Activated T-helper 1 cell treated with anti-CD3 and anti-CD28 coated beads, Interleukin-12 subunit alpha, Interleukin-12 subunit beta, Interleukin-2, Interleukin-4 antibody, amounts not matched to agents 30 ng/mL and 10 ng/mL and 1 ng/mL, durations not matched to agents 14 hours and 24 hours and 36 hours (primary cell): ENCODE data around the gene FBXO17. TPM values are rescaled to one million over a fixed set of nuclear protein-coding genes. Genes with fewer than 3 reads are reported as not detected.
"Not testable (repeated sequence)": the region's sequence is repeated elsewhere in the genome, so short reads cannot be mapped to it uniquely, and the experiment has no call there.

Source experiments
- DNase-seq: peaks from one replicate; pipeline ENCODE4 v3.0.0; 2021; ENCODE audit warnings: low spot score
- H3K27ac Mint-ChIP-seq: one replicate; pipeline ENCODE4 v1.8.0; 2021; ENCODE audit warnings: mild to moderate bottlenecking, mixed read lengths
- H3K27me3 Mint-ChIP-seq: one replicate; pipeline ENCODE4 v1.8.0; 2022; ENCODE audit warnings: mild to moderate bottlenecking, moderate library complexity, mixed read lengths; ENCODE audit not compliant: insufficient read depth
- H3K36me3 Mint-ChIP-seq: one replicate; pipeline ENCODE4 v1.8.0; 2021; ENCODE audit warnings: low read depth, mixed read lengths
- H3K4me1 Mint-ChIP-seq: one replicate; pipeline ENCODE4 v1.8.0; 2021; ENCODE audit warnings: low read depth, mixed read lengths
- H3K4me3 Mint-ChIP-seq: one replicate; pipeline ENCODE4 v1.8.0; 2021; ENCODE audit warnings: mild to moderate bottlenecking, moderate library complexity, mixed read lengths
- H3K9me3 Mint-ChIP-seq: one replicate; pipeline ENCODE4 v1.8.0; 2021; ENCODE audit warnings: mixed read lengths
- intact Hi-C: fragments of 100-400 bp; cut with micrococcal nuclease; formaldehyde crosslinking; loops from one replicate; pipeline ENCODE4 v1.15.1; 2024
- total RNA-seq: library from RNA; stranded (reverse); gene quantifications from 2 replicates; pipeline ENCODE4 v1.2.3, GENCODE V29; 2022

The FBXO17 gene
- total RNA-seq, 1 donor from 2014 or later = 0.10 TPM

- H3K9me3 Mint-ChIP-seq, DNase-seq, H3K4me3 Mint-ChIP-seq, intact Hi-C loops, H3K27me3 Mint-ChIP-seq, H3K36me3 Mint-ChIP-seq, H3K27ac Mint-ChIP-seq, H3K4me1 Mint-ChIP-seq: not testable (repeated sequence)
These were observed 22.0 kb upstream of the FBXO17 start for GRCh38 chr19:38997576-38997975.

DNA sequence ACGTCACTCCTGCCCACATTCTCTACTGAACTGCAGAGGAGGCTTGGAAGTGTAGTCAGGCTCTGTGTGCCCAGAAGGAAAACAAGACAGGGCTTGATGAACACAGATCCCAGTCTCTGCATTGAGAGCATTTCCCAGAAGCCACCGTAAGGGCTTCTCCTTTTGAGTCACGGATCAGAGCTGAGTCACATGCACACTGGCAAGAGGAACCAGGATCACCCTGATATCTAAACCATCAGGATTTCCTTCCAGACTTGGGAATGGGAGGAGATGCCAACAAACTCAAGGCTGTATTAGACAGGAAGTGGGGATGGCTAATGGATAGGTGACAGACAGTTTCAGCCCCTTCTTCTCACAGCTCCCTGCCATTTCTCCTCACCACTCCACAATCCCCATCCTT is 17.7 kb upstream of the FBXO17 start:
- peaks cover 3% of the 10 kb centered on the region for H3K27me3 Mint-ChIP-seq
- H3K9me3 Mint-ChIP-seq = no peaks in the 10 kb centered on the region
- no peaks in the 10 kb centered on the region for H3K36me3 Mint-ChIP-seq
- no peak overlapping the region for H3K4me3 Mint-ChIP-seq
- intact Hi-C loops = no loop called here
- DNase-seq = no peak
- no peak overlapping the region for H3K27ac Mint-ChIP-seq
- H3K4me1 Mint-ChIP-seq = no peaks in the 10 kb centered on the region

DNA sequence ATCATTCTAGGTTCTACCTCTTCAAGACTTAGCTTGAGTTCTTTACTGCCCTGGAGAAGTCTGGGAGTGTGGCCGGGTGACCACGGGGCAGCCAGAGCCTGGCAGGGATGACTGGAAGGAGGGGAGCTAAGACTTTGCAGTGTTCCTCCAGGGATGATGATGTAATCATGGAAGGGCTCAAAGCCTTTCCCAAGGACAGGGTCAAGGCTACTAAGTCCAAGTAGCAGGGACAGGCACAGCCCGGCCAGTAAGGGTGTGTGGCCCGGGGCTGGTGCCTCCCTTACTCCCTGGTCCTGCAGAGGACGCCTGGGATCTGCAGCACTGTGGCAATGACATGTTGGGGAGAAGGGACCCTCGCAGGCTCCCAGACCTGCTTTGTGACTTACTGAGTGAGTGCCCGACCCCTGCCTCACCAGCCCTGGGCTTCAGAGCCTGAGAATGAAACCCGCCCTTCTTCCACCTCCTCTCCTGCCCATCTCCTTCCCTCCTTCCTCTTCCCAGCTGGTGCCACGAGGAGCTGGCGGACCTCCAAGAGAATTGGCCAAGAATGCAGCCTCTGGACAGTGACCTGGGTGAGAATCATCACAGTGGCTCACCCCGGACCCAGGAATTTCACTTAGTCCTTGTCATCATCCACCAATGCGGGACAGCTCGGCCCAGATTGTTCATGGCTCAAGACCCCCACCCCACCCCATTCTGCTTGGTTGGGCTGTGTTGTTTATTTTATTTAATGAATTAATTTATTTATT is 15.6 kb upstream of the FBXO17 start:
- no peak overlapping the region for H3K27ac Mint-ChIP-seq
- H3K4me1 Mint-ChIP-seq = no peaks in the 10 kb centered on the region
- H3K4me3 Mint-ChIP-seq = no peak overlapping the region
- DNase-seq = no peak
- H3K9me3 Mint-ChIP-seq = no peaks in the 10 kb centered on the region
- peaks cover 5% of the 10 kb centered on the region for H3K27me3 Mint-ChIP-seq
- intact Hi-C loops = no loop called here
- H3K36me3 Mint-ChIP-seq = no peaks in the 10 kb centered on the region

- H3K9me3 Mint-ChIP-seq, H3K4me3 Mint-ChIP-seq, H3K27me3 Mint-ChIP-seq, H3K36me3 Mint-ChIP-seq, H3K27ac Mint-ChIP-seq, intact Hi-C loops, H3K4me1 Mint-ChIP-seq, DNase-seq: not testable (repeated sequence)
These were observed 14.1 kb upstream of the FBXO17 start for GRCh38 chr19:38989614-38990013.

GRCh38 chr19:38989066-38989605 is 13.6 kb upstream of the FBXO17 start:
- no peaks in the 10 kb centered on the region for H3K4me1 Mint-ChIP-seq
- H3K27ac Mint-ChIP-seq = no peak overlapping the region
- H3K27me3 Mint-ChIP-seq = peaks cover 5% of the 10 kb centered on the region
- no peak overlapping the region for H3K4me3 Mint-ChIP-seq
- DNase-seq = no peak
- intact Hi-C loops = no loop called here
- no peaks in the 10 kb centered on the region for H3K9me3 Mint-ChIP-seq
- H3K36me3 Mint-ChIP-seq = no peaks in the 10 kb centered on the region

- H3K9me3 Mint-ChIP-seq, DNase-seq, H3K4me1 Mint-ChIP-seq, intact Hi-C loops, H3K4me3 Mint-ChIP-seq, H3K27me3 Mint-ChIP-seq, H3K27ac Mint-ChIP-seq, H3K36me3 Mint-ChIP-seq: not testable (repeated sequence)
These were observed 13.1 kb upstream of the FBXO17 start for GRCh38 chr19:38988627-38989026.

- H3K27me3 Mint-ChIP-seq, H3K4me3 Mint-ChIP-seq, H3K9me3 Mint-ChIP-seq, H3K27ac Mint-ChIP-seq, intact Hi-C loops, H3K36me3 Mint-ChIP-seq, H3K4me1 Mint-ChIP-seq, DNase-seq: not testable (repeated sequence)
These were observed 12.2 kb upstream of the FBXO17 start for GRCh38 chr19:38987745-38988144.

GRCh38 chr19:38985262-38985661 is 9.7 kb upstream of the FBXO17 start:
- no peak overlapping the region for H3K27ac Mint-ChIP-seq
- H3K9me3 Mint-ChIP-seq = peaks cover 5% of the 10 kb centered on the region
- H3K36me3 Mint-ChIP-seq = no peaks in the 10 kb centered on the region
- no peak overlapping the region for H3K4me3 Mint-ChIP-seq
- intact Hi-C loops = no loop called here
- peaks cover 2% of the 10 kb centered on the region for H3K27me3 Mint-ChIP-seq
- DNase-seq = no peak
- H3K4me1 Mint-ChIP-seq = no peaks in the 10 kb centered on the region

GRCh38 chr19:38980583-38981374 is 5.2 kb upstream of the FBXO17 start:
- no peak overlapping the region for H3K27ac Mint-ChIP-seq
- peaks cover 8% of the 10 kb centered on the region for H3K27me3 Mint-ChIP-seq
- DNase-seq = no peak
- peaks cover 5% of the 10 kb centered on the region for H3K9me3 Mint-ChIP-seq
- H3K4me3 Mint-ChIP-seq = no peak overlapping the region
- no peaks in the 10 kb centered on the region for H3K36me3 Mint-ChIP-seq
- H3K4me1 Mint-ChIP-seq = peaks cover 23% of the 10 kb centered on the region
- intact Hi-C loops = no loop called here

DNA sequence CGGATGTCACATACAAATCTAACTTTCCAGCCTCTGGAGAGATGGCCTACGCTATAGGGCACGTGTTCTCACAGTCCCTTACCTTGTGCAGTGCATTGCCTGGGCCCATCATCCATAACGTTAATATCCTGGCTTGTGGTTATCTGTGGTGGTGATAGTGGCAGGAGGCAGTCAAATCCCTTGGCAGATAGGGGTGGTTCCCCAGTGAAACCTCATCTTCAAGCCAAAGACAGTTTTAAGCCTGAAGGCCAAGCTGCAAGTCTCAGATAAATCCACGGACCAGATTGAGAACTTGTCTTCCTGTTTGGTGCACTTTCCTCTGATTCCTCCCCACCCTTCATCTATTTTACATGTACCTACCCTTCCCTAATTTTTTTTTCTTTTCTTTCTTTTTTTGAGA is 4.3 kb upstream of the FBXO17 start:
- Mint-ChIP-seq H3K9me3 (peaks cover 5% of the 10 kb centered on the region), H3K36me3 (no peaks in the 10 kb centered on the region), H3K4me3 (no peak overlapping the region), H3K27me3 (peaks cover 12% of the 10 kb centered on the region), H3K27ac (no peak overlapping the region), H3K4me1 (peaks cover 23% of the 10 kb centered on the region)
- intact Hi-C loops = loop anchor here (10.0 kb wide), 1 partner anchor 355 kb away; the partner anchor contains the start of gene GMFG
- DNase-seq = no peak

- Mint-ChIP-seq H3K9me3 (peaks cover 5% of the 10 kb centered on the region), H3K4me1 (peaks cover 23% of the 10 kb centered on the region), H3K36me3 (no peaks in the 10 kb centered on the region), H3K4me3 (no peak overlapping the region), H3K27ac (no peak overlapping the region), H3K27me3 (peaks cover 21% of the 10 kb centered on the region)
- no peak for DNase-seq
- intact Hi-C loops = loop anchor here (10.0 kb wide), 1 partner anchor 356 kb away; the partner anchor contains the start of gene GMFG
These were observed 2.8 kb upstream of the FBXO17 start for GRCh38 chr19:38978326-38978689.

- Mint-ChIP-seq H3K9me3 (peaks cover 5% of the 10 kb centered on the region), H3K4me1 (peaks cover 23% of the 10 kb centered on the region), H3K27me3 (peaks cover 21% of the 10 kb centered on the region), H3K4me3 (no peak overlapping the region), H3K27ac (no peak overlapping the region), H3K36me3 (no peaks in the 10 kb centered on the region)
- peak; percentile 26 for DNase-seq
- intact Hi-C loops = loop anchor here (10.0 kb wide), 1 partner anchor 357 kb away; the partner anchor contains the start of gene GMFG
These were observed 2.1 kb upstream of the FBXO17 start for GRCh38 chr19:38977445-38978325.
